Colonic mucosa (tissue), 4 donors: ENCODE data around the gene GPR161. TPM values are rescaled to one million over a fixed set of nuclear protein-coding genes. Genes with fewer than 3 reads are reported as not detected.

ENCODE experiments used
- DNase-seq: peaks from one replicate; pipeline ENCODE4 v3.0.0-alpha.2; 2020
- H3K27ac ChIP-seq: fragments of 200-600 bp; one replicate; pipeline ENCODE4 v1.8.0; 2021
- H3K27me3 ChIP-seq: fragments of 200-600 bp; one replicate; pipeline ENCODE4 v1.8.0; 2021
- H3K36me3 ChIP-seq: fragments of 200-600 bp; one replicate; pipeline ENCODE4 v1.8.0; 2021
- H3K4me1 ChIP-seq: fragments of 200-600 bp; one replicate; pipeline ENCODE4 v1.8.0; 2021; ENCODE audit warnings: mild to moderate bottlenecking
- H3K4me3 ChIP-seq: fragments of 200-600 bp; one replicate; pipeline ENCODE4 v1.8.0; 2021
- H3K9ac ChIP-seq, 2 donors: one replicate each; pipeline ENCODE4 v1.7.0; 2013; ENCODE audit warnings: control low read depth in 2 of 2, low read depth in 2 of 2, low read length in 2 of 2
- H3K9me3 ChIP-seq: fragments of 200-600 bp; one replicate; pipeline ENCODE4 v1.8.0; 2021
- intact Hi-C: fragments of 100-400 bp; cut with DNase I; formaldehyde crosslinking; loops from one replicate; pipeline ENCODE4 v1.14.1; 2022
- total RNA-seq, 2 donors: library from RNA; stranded (reverse); fragmentation: NEBNext Ultra II Directional in 1 of 2; extraction: Animal tissue kit (Norgen Biotek cat#: 25700) in 1 of 2; gene quantifications; one replicate each; pipeline ENCODE4 v1.2.1, GENCODE V29; 2021
- TF ChIP-seq, protein P1 (sequence below): fragments of 200-600 bp; IDR thresholded peaks from one replicate; pipeline ENCODE4 v1.8.0; 2022; ENCODE audit warnings: antibody characterized with exemption, mild to moderate bottlenecking
- donor health status: healthy.
- donor health status: DM: no; HTN: no; CAD: no.
- donor health status: DM: no; HTN: no; CAD: no.

The GPR161 gene
- total RNA-seq, 2 donors from 2014 or later, result 2.5 to 3.2 TPM

DNA sequence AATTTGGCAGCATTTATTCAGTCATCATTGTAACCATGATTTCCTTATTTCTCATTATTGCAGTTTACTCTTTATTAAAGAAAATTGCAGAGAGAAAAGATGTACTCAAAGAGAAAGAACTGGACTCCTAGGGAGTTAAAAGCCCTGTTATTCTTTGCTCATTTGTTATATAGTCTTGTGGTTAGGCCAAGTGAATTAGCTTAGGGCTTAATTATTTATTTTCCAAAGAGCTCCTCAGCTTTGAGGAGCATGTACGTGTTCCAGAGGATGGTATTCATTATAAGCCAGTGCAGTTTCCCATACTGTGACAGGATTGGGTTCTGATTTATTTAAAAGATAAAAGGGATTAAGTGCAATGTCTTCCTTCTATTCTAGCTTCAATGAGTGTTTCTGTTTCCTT is 86.4 kb downstream of the GPR161 start:
- Histone ChIP-seq H3K4me1 (no peaks in the 10 kb centered on the region), H3K27ac (no peak overlapping the region), H3K27me3 (no peaks in the 10 kb centered on the region), H3K9ac (no peak overlapping the region), H3K36me3 (peaks cover 14% of the 10 kb centered on the region), H3K4me3 (no peak overlapping the region), H3K9me3 (no peaks in the 10 kb centered on the region)
- intact Hi-C loops, result no loop called here
- TF ChIP-seq, protein P1, sequence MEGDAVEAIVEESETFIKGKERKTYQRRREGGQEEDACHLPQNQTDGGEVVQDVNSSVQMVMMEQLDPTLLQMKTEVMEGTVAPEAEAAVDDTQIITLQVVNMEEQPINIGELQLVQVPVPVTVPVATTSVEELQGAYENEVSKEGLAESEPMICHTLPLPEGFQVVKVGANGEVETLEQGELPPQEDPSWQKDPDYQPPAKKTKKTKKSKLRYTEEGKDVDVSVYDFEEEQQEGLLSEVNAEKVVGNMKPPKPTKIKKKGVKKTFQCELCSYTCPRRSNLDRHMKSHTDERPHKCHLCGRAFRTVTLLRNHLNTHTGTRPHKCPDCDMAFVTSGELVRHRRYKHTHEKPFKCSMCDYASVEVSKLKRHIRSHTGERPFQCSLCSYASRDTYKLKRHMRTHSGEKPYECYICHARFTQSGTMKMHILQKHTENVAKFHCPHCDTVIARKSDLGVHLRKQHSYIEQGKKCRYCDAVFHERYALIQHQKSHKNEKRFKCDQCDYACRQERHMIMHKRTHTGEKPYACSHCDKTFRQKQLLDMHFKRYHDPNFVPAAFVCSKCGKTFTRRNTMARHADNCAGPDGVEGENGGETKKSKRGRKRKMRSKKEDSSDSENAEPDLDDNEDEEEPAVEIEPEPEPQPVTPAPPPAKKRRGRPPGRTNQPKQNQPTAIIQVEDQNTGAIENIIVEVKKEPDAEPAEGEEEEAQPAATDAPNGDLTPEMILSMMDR, result no peak
- DNase-seq, result no peak

DNA sequence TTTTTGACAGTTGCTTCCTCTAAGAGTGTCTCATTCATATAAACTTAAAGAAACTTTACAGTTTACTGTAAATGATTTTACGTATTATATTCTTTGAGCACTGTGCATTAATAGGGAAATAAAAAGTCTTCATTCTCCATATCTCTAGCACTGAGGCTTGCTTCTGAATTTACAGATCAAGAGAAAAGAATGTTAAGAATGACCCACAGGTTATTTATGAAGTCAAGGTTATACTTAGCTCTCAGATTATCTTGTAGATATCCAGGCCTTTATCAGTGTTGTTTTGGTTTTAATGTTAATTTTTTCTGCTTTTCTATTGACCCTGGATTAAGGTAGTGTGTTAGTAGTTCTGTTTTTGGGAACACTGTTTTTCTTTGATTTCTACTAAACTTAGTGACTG is 91.4 kb downstream of the GPR161 start:
- H3K4me3 ChIP-seq, result no peak overlapping the region
- no peak overlapping the region for H3K27ac ChIP-seq
- TF ChIP-seq, protein P1, result no peak
- no peaks in the 10 kb centered on the region for H3K27me3 ChIP-seq
- no peaks in the 10 kb centered on the region for H3K9me3 ChIP-seq
- H3K9ac ChIP-seq, result no peak overlapping the region
- DNase-seq, result no peak
- intact Hi-C loops, result no loop called here
- H3K36me3 ChIP-seq, result peaks cover 14% of the 10 kb centered on the region
- no peaks in the 10 kb centered on the region for H3K4me1 ChIP-seq

DNA sequence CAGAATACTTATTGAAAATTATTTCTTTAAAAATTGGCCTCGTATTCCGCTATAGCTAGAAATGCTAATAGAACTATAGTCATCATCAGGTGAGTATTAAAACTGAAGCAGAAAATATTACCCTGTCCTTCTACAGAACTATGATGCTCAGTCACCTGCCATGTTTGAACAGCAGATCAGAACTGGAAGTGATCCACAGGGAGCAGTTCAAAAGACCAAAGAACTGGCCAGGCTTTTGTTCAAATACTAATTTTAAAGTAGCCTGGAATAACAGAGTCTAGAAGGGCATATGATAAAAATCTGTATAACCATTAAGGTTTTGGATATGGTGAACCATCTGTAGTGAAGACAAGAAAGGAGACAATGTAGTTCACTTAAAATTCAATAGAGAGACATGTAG is 94.4 kb downstream of the GPR161 start:
- Histone ChIP-seq H3K9me3 (no peaks in the 10 kb centered on the region), H3K27me3 (no peaks in the 10 kb centered on the region), H3K9ac (no peak overlapping the region), H3K36me3 (peaks cover 14% of the 10 kb centered on the region), H3K4me3 (no peak overlapping the region), H3K4me1 (no peaks in the 10 kb centered on the region), H3K27ac (no peak overlapping the region)
- intact Hi-C loops, result no loop called here
- TF ChIP-seq, protein P1, result no peak
- DNase-seq, result no peak

DNA sequence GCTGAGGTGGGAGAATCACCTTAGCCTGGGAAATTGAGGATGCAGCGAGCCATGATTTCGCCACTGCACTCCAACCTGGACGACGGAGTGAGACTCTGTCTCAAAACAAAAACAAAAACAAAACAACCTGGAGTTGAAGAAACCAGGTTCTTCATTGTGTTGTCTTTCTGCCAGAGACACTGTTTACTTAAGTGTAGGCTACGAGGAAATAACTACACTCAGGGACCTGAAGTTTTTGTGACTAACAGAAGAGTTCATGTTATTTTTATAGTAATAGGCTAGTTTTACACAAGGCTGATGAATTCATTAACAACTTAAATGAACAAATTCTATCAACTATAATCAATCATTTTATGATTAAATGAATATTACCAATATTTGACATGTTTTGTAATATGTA is 101.4 kb downstream of the GPR161 start:
- intact Hi-C loops, result no loop called here
- TF ChIP-seq, protein P1, result no peak
- no peak overlapping the region for H3K4me3 ChIP-seq
- no peaks in the 10 kb centered on the region for H3K27me3 ChIP-seq
- no peaks in the 10 kb centered on the region for H3K9me3 ChIP-seq
- H3K9ac ChIP-seq, result no peak overlapping the region
- H3K36me3 ChIP-seq, result no peaks in the 10 kb centered on the region
- DNase-seq, result no peak
- no peak overlapping the region for H3K27ac ChIP-seq
- no peaks in the 10 kb centered on the region for H3K4me1 ChIP-seq

DNA sequence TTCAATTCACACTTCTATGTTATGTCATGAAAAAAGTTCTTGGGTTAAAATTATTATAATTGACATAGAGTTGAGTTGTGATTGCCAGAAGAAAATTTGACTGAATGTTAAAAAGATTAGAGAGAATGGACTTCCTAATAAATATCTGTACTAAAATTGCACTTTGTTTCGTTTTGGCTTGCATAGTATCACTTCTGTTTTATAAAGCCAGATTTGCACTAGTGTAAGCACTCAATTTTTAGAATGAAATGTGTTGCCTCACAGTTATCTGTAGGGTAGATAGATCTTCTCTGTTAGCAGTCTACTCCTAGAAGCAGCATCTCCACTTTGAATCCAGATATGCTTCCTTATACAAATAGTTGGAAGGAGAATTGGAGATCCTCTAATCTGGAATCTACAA is 104.7 kb downstream of the GPR161 start:
- Histone ChIP-seq H3K27ac (no peak overlapping the region), H3K36me3 (no peaks in the 10 kb centered on the region), H3K4me3 (no peak overlapping the region), H3K9ac (no peak overlapping the region), H3K4me1 (no peaks in the 10 kb centered on the region), H3K27me3 (no peaks in the 10 kb centered on the region), H3K9me3 (no peaks in the 10 kb centered on the region)
- no peak for DNase-seq
- TF ChIP-seq, protein P1, result no peak
- intact Hi-C loops, result no loop called here

DNA sequence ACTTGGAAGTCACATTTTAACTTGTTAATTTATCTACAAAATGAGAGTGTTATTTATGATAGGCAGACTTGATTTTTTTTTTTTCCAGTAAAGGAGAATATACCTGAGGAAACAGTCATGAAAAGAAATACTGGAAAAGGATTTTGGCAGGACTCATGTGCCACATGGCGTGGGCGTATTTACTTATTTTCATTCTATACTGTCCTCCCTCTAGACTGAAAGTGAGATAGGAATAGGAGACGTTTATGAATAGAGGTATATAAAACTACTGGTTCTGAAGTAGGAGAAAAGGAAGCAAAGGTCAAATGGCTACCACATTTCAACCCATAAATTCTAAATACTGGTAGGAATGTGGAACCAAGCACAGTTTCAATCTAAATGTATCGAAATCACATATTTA is 105.1 kb downstream of the GPR161 start:
- no peak for DNase-seq
- Histone ChIP-seq H3K4me1 (no peaks in the 10 kb centered on the region), H3K27me3 (no peaks in the 10 kb centered on the region), H3K27ac (no peak overlapping the region), H3K4me3 (no peak overlapping the region), H3K9me3 (no peaks in the 10 kb centered on the region), H3K36me3 (no peaks in the 10 kb centered on the region), H3K9ac (no peak overlapping the region)
- TF ChIP-seq, protein P1, result no peak
- intact Hi-C loops, result no loop called here
